OCI-LY7 (cell line): Measurements from ENCODE around the gene LEMD1. TPM values are rescaled to one million over a fixed set of nuclear protein-coding genes. Genes with fewer than 3 reads are reported as not detected.

Experiments used
- BruUV-seq: library from RNA; stranded (reverse); fragments of 400-500 nt; replicated peaks from 2 replicates; lab custom pipeline; 2021; lab: Mats Ljungman, UMichigan
- CTCF ChIA-PET: fragments of 300-600 bp; sonication (Branson Sonifier 250); formaldehyde crosslinking; loops from one replicate; lab custom pipeline; 2022; ENCODE audit warnings: antibody characterized with exemption; ENCODE audit not compliant: unreplicated experiment; lab: Charles Lee
- POLR2A ChIA-PET: fragments of 300-600 bp; sonication (Branson Sonifier 250); formaldehyde crosslinking; loops from one replicate; lab custom pipeline; 2022; ENCODE audit warnings: antibody characterized with exemption; lab: Charles Lee
- DNase-seq: peaks from one replicate; pipeline ENCODE4 v3.0.0-alpha.2; 2015; ENCODE audit warnings: low spot score
- H2AFZ ChIP-seq: fragments of 200-600 bp; sonication (generic), shearing (Covaris generic); 2 replicates; pipeline ENCODE4 v1.6.1; 2014; ENCODE audit warnings: mild to moderate bottlenecking, antibody characterized with exemption, low read length, moderate library complexity
- H3K27ac ChIP-seq: fragments of 200-600 bp; sonication (generic); 2 replicates; pipeline ENCODE4 v1.5.1; 2014; ENCODE audit warnings: mixed run types, low read depth, mild to moderate bottlenecking, moderate library complexity, low read length, inconsistent platforms; ENCODE audit not compliant: poor library complexity, severe bottlenecking
- H3K36me3 ChIP-seq: fragments of 200-600 bp; sonication (generic); 2 replicates; pipeline ENCODE4 v1.6.1; 2014; ENCODE audit warnings: mild to moderate bottlenecking, antibody characterized with exemption, low read length, moderate library complexity, mixed read lengths; ENCODE audit not compliant: insufficient read depth
- H3K4me1 ChIP-seq: fragments of 200-600 bp; sonication (generic); 2 replicates; pipeline ENCODE4 v1.5.1; 2014; ENCODE audit warnings: mild to moderate bottlenecking, low read length; ENCODE audit not compliant: insufficient read depth, poor library complexity, severe bottlenecking
- H3K4me2 ChIP-seq: fragments of 200-600 bp; sonication (generic); 2 replicates; pipeline ENCODE4 v1.6.1; 2014; ENCODE audit warnings: mild to moderate bottlenecking, low read length
- H3K4me3 ChIP-seq: fragments of 200-600 bp; sonication (generic); 2 replicates; pipeline ENCODE4 v1.5.1; 2014; ENCODE audit warnings: mild to moderate bottlenecking, low read depth, low read length; ENCODE audit not compliant: poor library complexity, severe bottlenecking
- H3K79me2 ChIP-seq: fragments of 200-600 bp; sonication (generic); 2 replicates; pipeline ENCODE4 v1.6.1; 2016; ENCODE audit warnings: low read depth, mild to moderate bottlenecking, low read length, moderate library complexity, mixed read lengths; ENCODE audit not compliant: insufficient read depth
- H3K9me2 ChIP-seq: fragments of 200-600 bp; sonication (generic); 2 replicates; pipeline ENCODE4 v1.6.1; 2016; ENCODE audit warnings: mild to moderate bottlenecking, low read length, mixed read lengths; ENCODE audit not compliant: insufficient read depth
- H3K9me3 ChIP-seq: fragments of 200-600 bp; sonication (generic); 2 replicates; pipeline ENCODE4 v1.6.1; 2014; ENCODE audit warnings: mild to moderate bottlenecking, mixed run types, low read length, mixed read lengths
- H4K20me1 ChIP-seq: fragments of 200-600 bp; sonication (generic); 2 replicates; pipeline ENCODE4 v1.6.1; 2014; ENCODE audit warnings: mild to moderate bottlenecking, antibody characterized with exemption, low read length, moderate library complexity, mixed read lengths; ENCODE audit not compliant: insufficient read depth
- EZH2phosphoT487 ChIP-seq: fragments of 200-600 bp; sonication (generic); IDR thresholded peaks from 2 replicates; pipeline ENCODE4 v1.6.1; 2018; ENCODE audit warnings: low read depth, borderline replicate concordance, mild to moderate bottlenecking, mixed run types, antibody characterized with exemption, low read length, moderate library complexity, mixed read lengths
- intact Hi-C: fragments of 100-400 bp; cut with micrococcal nuclease; formaldehyde crosslinking; loops from one replicate; pipeline ENCODE4 v1.10.0; 2022; ENCODE audit not compliant: unreplicated experiment
- total RNA-seq, 2 experiments: library from RNA; depleted of rRNA in 1 of 2; stranded (reverse); fragments of >200 nt in 1 of 2; shearing (Covaris generic) in 1 of 2; gene quantifications; 2 replicates each; pipeline ENCODE4 v1.2.3, GENCODE V29; 2014 to 2022
- TF ChIP-seq, protein P1 (sequence below): fragments of 200-600 bp; sonication (generic); conservative IDR thresholded peaks from 2 replicates; pipeline ENCODE4 v1.5.1; 2014; ENCODE audit warnings: mild to moderate bottlenecking, antibody characterized with exemption, low read length, moderate library complexity, mixed read lengths

The LEMD1 gene
- total RNA-seq, 2 experiments from 2014 or later: 0.44 to 0.63 TPM

DNA sequence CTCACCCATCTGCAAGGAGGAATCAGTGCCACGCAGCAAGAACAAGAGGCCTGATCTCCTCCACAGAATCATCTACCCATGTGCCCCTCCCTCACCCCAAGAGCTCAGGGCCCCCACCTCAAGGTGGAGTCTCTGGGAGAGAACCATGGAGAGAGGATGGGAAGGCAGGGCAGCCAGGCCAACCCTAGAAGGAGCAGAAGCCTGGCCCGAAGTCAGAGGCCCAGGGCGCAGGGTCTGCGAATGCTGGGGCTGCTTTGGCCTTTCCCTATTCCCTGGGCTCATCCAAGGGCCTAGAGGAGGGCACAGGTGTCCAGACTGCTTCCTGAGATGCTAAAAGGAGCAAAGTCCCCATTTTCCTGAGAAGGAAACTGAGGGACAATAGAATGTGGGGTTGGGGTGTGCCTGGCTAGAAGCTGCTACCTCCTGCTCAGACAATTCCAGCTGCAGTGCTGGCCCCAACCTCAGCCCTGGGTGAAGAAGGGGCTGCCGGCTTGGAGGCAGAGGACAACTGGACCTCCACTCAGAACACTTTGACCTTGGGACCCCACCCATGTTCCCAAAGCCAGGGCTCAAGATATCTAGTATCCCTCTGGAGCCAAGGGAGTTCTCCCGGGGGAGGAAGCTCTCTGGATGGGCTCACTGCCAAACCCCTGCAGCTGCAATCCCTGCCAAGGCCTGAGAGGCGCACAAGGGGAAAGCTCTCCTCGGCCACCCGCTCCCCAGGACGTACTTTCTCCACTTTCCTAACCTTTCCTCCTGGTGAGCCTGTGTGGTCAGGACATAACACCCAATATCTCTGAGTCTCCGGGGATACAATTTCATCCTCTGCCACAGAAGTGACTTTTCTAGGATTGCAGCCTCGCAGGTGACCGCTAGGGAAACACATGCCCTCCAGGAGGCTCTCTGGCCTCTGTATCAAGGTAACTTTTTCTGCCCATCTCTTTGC lies 16.6 kb upstream of the LEMD1 start:
- H4K20me1 ChIP-seq: no peaks in the 10 kb centered on the region
- H3K4me3 ChIP-seq: no peak overlapping the region
- H3K4me1 ChIP-seq: peaks cover 79% of the 10 kb centered on the region
- H3K9me2 ChIP-seq: no peaks in the 10 kb centered on the region
- CTCF ChIA-PET: interaction anchor here (0.6 kb wide), 1 partner anchor 47 kb away, joined by 4 read pairs; no protein-coding TSS in a partner anchor
- peak; percentile 38 for DNase-seq
- TF ChIP-seq, protein P1, sequence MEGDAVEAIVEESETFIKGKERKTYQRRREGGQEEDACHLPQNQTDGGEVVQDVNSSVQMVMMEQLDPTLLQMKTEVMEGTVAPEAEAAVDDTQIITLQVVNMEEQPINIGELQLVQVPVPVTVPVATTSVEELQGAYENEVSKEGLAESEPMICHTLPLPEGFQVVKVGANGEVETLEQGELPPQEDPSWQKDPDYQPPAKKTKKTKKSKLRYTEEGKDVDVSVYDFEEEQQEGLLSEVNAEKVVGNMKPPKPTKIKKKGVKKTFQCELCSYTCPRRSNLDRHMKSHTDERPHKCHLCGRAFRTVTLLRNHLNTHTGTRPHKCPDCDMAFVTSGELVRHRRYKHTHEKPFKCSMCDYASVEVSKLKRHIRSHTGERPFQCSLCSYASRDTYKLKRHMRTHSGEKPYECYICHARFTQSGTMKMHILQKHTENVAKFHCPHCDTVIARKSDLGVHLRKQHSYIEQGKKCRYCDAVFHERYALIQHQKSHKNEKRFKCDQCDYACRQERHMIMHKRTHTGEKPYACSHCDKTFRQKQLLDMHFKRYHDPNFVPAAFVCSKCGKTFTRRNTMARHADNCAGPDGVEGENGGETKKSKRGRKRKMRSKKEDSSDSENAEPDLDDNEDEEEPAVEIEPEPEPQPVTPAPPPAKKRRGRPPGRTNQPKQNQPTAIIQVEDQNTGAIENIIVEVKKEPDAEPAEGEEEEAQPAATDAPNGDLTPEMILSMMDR: peak; percentile 64
- no peak for TF ChIP-seq EZH2phosphoT487
- H3K36me3 ChIP-seq: no peaks in the 10 kb centered on the region
- H2AFZ ChIP-seq: no peak overlapping the region
- H3K9me3 ChIP-seq: no peaks in the 10 kb centered on the region
- POLR2A ChIA-PET: interaction anchor here (1.1 to 1.5 kb wide), 2 partner anchors 10 to 12 kb away, joined by 3 to 4 read pairs; no protein-coding TSS in a partner anchor
- no peaks in the 10 kb centered on the region for H3K79me2 ChIP-seq
- H3K4me2 ChIP-seq: peak overlapping the region; percentile 78; the same call in 1 of the 2 replicates
- intact Hi-C loops: no loop called here
- no TSS peak for BruUV-seq
- no peak overlapping the region for H3K27ac ChIP-seq

DNA sequence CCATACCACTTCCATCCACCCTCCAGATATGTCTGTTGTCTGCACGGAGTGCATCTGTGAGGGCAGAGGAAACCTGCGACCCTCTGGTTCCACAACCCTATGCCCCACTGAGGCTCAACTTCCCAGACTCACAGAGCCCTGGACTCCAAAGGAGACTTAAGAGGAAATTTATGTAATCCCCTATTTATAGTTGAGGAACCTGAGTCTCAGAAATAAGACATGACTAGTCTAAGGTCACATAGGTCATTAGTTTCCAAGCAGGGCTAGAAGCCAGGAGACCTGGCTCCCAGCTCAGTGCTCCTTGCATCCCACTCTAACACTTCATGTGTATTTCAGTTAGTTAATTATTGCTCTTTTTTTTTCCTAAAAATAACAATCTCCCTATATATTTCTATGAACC lies 15.7 kb upstream of the LEMD1 start:
- no peak for TF ChIP-seq EZH2phosphoT487
- TF ChIP-seq, protein P1: no peak
- Histone ChIP-seq H3K4me2 (no peak overlapping the region), H4K20me1 (no peaks in the 10 kb centered on the region), H3K9me2 (no peaks in the 10 kb centered on the region), H3K4me1 (peaks cover 70% of the 10 kb centered on the region), H3K9me3 (no peaks in the 10 kb centered on the region), H3K36me3 (no peaks in the 10 kb centered on the region), H3K27ac (no peak overlapping the region), H2AFZ (no peak overlapping the region), H3K4me3 (no peak overlapping the region), H3K79me2 (no peaks in the 10 kb centered on the region)
- no peak for DNase-seq
- ChIA-PET CTCF (interaction anchor here (0.6 kb wide), 1 partner anchor 48 kb away, joined by 4 read pairs; no protein-coding TSS in a partner anchor), POLR2A (no interaction called here)
- intact Hi-C loops: no loop called here
- no TSS peak for BruUV-seq
